Thoracic aorta (tissue), 2 donors: Measurements from ENCODE around the gene SOX14. TPM values are rescaled to one million over a fixed set of nuclear protein-coding genes. Genes with fewer than 3 reads are reported as not detected.

Source experiments
- ATAC-seq: fragments of 150-250 bp; one replicate; pipeline ENCODE4 v1.8.0; 2017; ENCODE audit warnings: low read depth; ENCODE audit not compliant: insufficient number of reproducible peaks, low FRiP score
- DNase-seq: peaks from one replicate; pipeline ENCODE4 v3.0.0-alpha.2; 2020; ENCODE audit warnings: low spot score
- H3K27ac ChIP-seq, 2 donors: fragments of 200-600 bp; sonication (generic); 1 replicate in 1 of 2; 2 replicates in 1 of 2; pipeline ENCODE4 v1.5.1; 2016; ENCODE audit warnings: mild to moderate bottlenecking in 2 of 2, moderate library complexity in 2 of 2
- H3K27me3 ChIP-seq: fragments of 200-600 bp; sonication (generic); replicated peaks from 2 replicates; pipeline ENCODE4 v1.6.0; 2016; ENCODE audit warnings: mild to moderate bottlenecking; ENCODE audit not compliant: insufficient read depth
- H3K36me3 ChIP-seq: fragments of 200-600 bp; sonication (generic); one replicate; pipeline ENCODE4 v1.5.1; 2016
- H3K4me1 ChIP-seq, 2 donors: fragments of 200-600 bp; sonication (generic); 1 replicate in 1 of 2; 2 replicates in 1 of 2; pipeline versions ENCODE4 v1.5.1 to v1.6.0; 2016; ENCODE audit warnings: low read depth in 2 of 2, mild to moderate bottlenecking in 1 of 2; ENCODE audit not compliant: control insufficient read depth in 1 of 2
- H3K4me3 ChIP-seq: fragments of 200-600 bp; sonication (generic); 2 replicates; pipeline ENCODE4 v1.5.1; 2016; ENCODE audit warnings: mild to moderate bottlenecking
- H3K9me3 ChIP-seq: fragments of 200-600 bp; sonication (generic); 2 replicates; pipeline ENCODE4 v1.5.1; 2016
- CTCF ChIP-seq: fragments of 200-600 bp; sonication (generic); IDR thresholded peaks from one replicate; pipeline ENCODE4 v1.5.1; 2019; ENCODE audit warnings: antibody characterized with exemption
- total RNA-seq, 2 donors: library from RNA; depleted of rRNA; stranded (reverse); fragments of >200 nt; gene quantifications; one replicate each; pipeline versions ENCODE4 v1.1.0 to v1.2.3, GENCODE V29; 2016

SOX14 gene
- total RNA-seq, 2 donors from 2014 or later, result not detected

GRCh38 chr3:137761563-137762503, 2.3 kb upstream of the SOX14 start:
- TF ChIP-seq CTCF, result no peak
- no peak overlapping the region for H3K4me3 ChIP-seq
- ATAC-seq (no peak), DNase-seq (no peak)
- H3K27ac ChIP-seq, result no peak overlapping the region
- no peaks in the 10 kb centered on the region for H3K9me3 ChIP-seq
- peaks cover 0 to 14% of the 10 kb centered on the region in 2 donors for H3K4me1 ChIP-seq
- H3K36me3 ChIP-seq, result no peaks in the 10 kb centered on the region
- H3K27me3 ChIP-seq, result no peaks in the 10 kb centered on the region

- no peak for DNase-seq
- Histone ChIP-seq H3K36me3 (no peaks in the 10 kb centered on the region), H3K27me3 (no peaks in the 10 kb centered on the region), H3K27ac (no peak overlapping the region), H3K4me3 (no peak overlapping the region), H3K4me1 (peaks cover 2 to 17% of the 10 kb centered on the region in 2 donors), H3K9me3 (no peaks in the 10 kb centered on the region)
- TF ChIP-seq CTCF, result no peak
- ATAC-seq, result no peak
Observed at GRCh38 chr3:137762674-137763593, 1.2 kb upstream of the SOX14 start.

- H3K4me1 ChIP-seq, result peaks cover 2 to 24% of the 10 kb centered on the region in 2 donors
- no peaks in the 10 kb centered on the region for H3K36me3 ChIP-seq
- H3K9me3 ChIP-seq, result no peaks in the 10 kb centered on the region
- peak overlapping the region; percentile 35 for H3K4me3 ChIP-seq
- H3K27ac ChIP-seq, result no peak overlapping the region
- DNase-seq (no peak), ATAC-seq (no peak)
- TF ChIP-seq CTCF, result no peak
- no peaks in the 10 kb centered on the region for H3K27me3 ChIP-seq
Observed at GRCh38 chr3:137763594-137763938, 549 bp upstream of the SOX14 start.

GRCh38 chr3:137764563-137765309, 621 bp downstream of the SOX14 start:
- ATAC-seq (no peak), DNase-seq (no peak)
- H3K36me3 ChIP-seq, result no peaks in the 10 kb centered on the region
- no peaks in the 10 kb centered on the region for H3K9me3 ChIP-seq
- no peaks in the 10 kb centered on the region for H3K27me3 ChIP-seq
- no peak overlapping the region for H3K4me3 ChIP-seq
- H3K4me1 ChIP-seq, result peaks cover 8 to 35% of the 10 kb centered on the region in 2 donors
- TF ChIP-seq CTCF, result no peak
- no peak overlapping the region for H3K27ac ChIP-seq
